Measurements from ENCODE around the gene SH3RF3.

SH3RF3 gene

DNA sequence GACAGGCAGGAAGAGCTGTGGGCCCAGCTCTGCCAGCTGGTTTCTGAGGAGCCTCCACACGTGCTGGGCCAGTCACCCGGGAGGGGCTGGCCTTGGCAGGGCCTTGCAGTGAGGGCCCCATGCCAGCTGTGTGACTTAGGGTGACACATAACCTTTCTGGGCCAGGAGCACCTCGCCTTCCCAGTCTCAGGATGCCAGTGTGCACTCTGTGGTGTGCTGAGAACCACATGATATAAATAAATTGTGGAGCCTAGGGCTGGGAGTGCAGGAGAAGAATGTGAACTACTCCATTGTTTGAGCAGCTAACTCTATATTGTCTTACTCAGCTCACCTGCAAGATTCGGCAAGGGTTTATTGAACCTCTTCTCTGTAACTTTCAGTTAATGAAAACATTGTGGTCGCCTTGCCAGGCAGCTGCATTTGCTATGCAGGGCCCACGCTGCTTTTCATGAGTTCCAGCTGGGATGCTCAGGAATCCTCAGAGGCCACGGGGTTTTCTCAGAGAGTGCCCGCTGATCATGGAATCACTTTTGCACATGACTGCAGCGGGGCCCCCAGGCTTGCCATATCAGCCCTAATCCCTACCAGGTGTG, 222.3 kb downstream of the SH3RF3 start:
- Histone ChIP-seq H2BK120ac (ENCODE audit: low read depth, low read length) (no peak overlapping the region), H3K4me2 (ENCODE audit: low read length) (no peak overlapping the region), H3K4me1 (ENCODE audit: control insufficient read depth, low read depth, low read length) (no peaks in the 10 kb centered on the region), H3K4me3 (ENCODE audit: low read length) (no peak overlapping the region), H2BK15ac (replicated peaks; ENCODE audit: low read depth) (no peak overlapping the region), H3K56ac (ENCODE audit: low read length) (no peak overlapping the region), H4K8ac (ENCODE audit: low read depth, low read length) (no peak overlapping the region), H2BK5ac (ENCODE audit: low read length) (no peak overlapping the region), H3K23ac (ENCODE audit: low read length) (no peak overlapping the region), H3K4ac (ENCODE audit: low read depth, low read length) (no peak overlapping the region), H3K79me1 (ENCODE audit: low read length) (no peaks in the 10 kb centered on the region), H3K27ac (ENCODE audit: low read depth, low read length) (no peak overlapping the region), H3K9ac (ENCODE audit: low read length) (no peak overlapping the region), H3K18ac (ENCODE audit: low read length) (no peak overlapping the region), H2AK5ac (ENCODE audit: low read length) (no peak overlapping the region), H3K36me3 (ENCODE audit: control insufficient read depth, insufficient read depth, low read length) (no peaks in the 10 kb centered on the region), H3K27me3 (ENCODE audit: insufficient read depth, low read length, poor library complexity) (no peaks in the 10 kb centered on the region), H3K79me2 (ENCODE audit: control insufficient read depth, insufficient read depth, low read length) (no peaks in the 10 kb centered on the region), H4K5ac (ENCODE audit: low read length) (no peak overlapping the region)
- no CpG with 5 or more reads among the region's 9 CpGs for WGBS (ENCODE audit: extremely low coverage, insufficient coverage, low lambda C conversion rate)
- DNase-seq: no peak

DNA sequence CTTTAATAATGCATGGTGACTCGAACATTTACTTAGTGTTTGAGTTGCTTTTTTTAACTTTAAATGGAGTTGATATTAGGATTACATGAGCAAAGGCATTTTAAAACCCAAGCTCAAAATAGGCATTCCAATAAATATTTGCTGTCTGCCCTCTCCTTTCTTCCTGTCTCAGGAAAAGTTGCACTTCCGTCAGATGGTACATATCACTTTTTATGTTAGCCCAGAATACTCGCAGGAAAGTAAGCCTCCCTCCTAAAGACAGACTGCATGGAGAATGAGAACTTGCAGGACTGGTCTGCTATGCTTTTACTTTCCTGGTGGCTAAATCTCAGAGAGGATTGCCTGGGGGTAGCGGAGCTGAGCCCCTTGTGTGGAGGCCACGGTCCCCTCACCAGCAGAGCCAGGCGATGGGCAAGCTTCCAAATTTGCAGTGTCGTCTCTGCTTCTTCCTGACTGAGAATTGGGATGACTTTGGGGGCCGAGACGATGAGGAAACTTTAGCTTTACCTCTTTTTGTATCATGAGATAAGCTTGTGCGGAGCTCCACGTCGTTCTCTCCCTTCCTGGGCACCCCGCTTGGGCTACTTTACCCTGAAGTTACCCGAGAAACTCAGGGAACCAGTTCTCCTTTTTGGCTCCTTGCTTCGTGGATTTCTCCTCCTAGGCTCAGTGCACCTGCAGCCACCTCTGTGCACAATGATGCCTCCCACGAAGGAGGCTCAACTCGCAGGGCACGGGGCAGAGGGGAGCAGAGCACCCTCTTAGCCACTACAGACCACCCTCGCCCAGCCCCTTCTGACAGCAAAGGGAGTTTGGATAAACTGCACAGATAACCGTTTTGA, 223.3 kb downstream of the SH3RF3 start:
- H2AK5ac ChIP-seq (ENCODE audit: low read length): no peak overlapping the region
- H3K4me2 ChIP-seq (ENCODE audit: low read length): no peak overlapping the region
- DNase-seq: no peak

DNA sequence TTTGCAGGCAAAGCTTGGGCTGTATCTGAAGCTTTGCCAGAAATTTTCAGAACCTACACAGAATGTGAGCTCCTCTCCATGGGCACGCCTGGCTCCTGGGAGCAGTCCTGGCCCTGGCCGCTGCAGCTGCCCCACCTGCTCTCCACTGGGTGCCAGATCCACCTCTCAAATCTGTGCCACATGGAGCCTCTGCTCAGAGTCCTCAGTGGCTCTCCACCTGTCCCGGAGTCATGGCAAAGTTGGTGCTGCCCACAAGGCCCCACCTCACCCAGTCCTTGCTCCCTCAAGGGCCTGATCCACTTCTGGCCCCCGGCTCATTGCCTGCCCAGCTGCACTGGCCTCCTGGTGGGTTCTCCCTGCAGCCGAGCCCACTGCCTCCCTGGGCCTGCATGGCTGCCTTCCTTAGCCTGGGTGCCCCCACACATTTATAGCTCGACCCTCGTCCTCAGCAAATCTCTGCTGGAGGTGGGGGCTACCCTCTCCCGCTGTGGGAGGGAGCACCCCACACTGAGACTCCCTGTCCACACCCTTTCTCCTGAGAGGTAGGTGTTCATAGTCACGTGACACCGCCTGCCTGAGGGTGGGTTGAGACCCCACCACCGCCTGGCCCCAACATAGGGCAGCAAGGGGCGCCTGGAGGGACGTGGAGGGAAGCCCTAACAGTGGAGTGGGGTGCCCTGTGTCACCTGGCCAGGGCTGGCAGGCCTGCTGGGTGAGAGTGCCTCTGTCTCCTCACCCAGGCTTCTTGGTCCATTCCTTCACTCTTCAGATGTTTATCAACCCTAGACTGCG, 224.1 kb downstream of the SH3RF3 start:
- Histone ChIP-seq H3K79me2 (ENCODE audit: control insufficient read depth, insufficient read depth, low read length) (no peaks in the 10 kb centered on the region), H4K8ac (ENCODE audit: low read depth, low read length) (no peak overlapping the region), H3K4me3 (ENCODE audit: low read length) (no peak overlapping the region), H3K56ac (ENCODE audit: low read length) (no peak overlapping the region), H3K27me3 (ENCODE audit: insufficient read depth, low read length, poor library complexity) (no peaks in the 10 kb centered on the region), H3K4ac (ENCODE audit: low read depth, low read length) (no peak overlapping the region), H3K27ac (ENCODE audit: low read depth, low read length) (no peak overlapping the region), H4K5ac (ENCODE audit: low read length) (no peak overlapping the region), H2BK120ac (ENCODE audit: low read depth, low read length) (no peak overlapping the region), H3K4me2 (ENCODE audit: low read length) (no peak overlapping the region), H3K23ac (ENCODE audit: low read length) (no peak overlapping the region), H2BK5ac (ENCODE audit: low read length) (no peak overlapping the region), H2BK15ac (replicated peaks; ENCODE audit: low read depth) (no peak overlapping the region), H3K36me3 (ENCODE audit: control insufficient read depth, insufficient read depth, low read length) (no peaks in the 10 kb centered on the region), H3K79me1 (ENCODE audit: low read length) (no peaks in the 10 kb centered on the region), H3K4me1 (ENCODE audit: control insufficient read depth, low read depth, low read length) (no peaks in the 10 kb centered on the region), H3K9ac (ENCODE audit: low read length) (no peak overlapping the region), H3K18ac (ENCODE audit: low read length) (no peak overlapping the region), H2AK5ac (ENCODE audit: low read length) (no peak overlapping the region)
- no CpG with 5 or more reads among the region's 14 CpGs for WGBS (ENCODE audit: extremely low coverage, insufficient coverage, low lambda C conversion rate)
- no peak for DNase-seq

More for the DNA sequence above, 223.3 kb downstream of the SH3RF3 start:
- Histone ChIP-seq H3K23ac (ENCODE audit: low read length) (no peak overlapping the region), H4K8ac (ENCODE audit: low read depth, low read length) (no peak overlapping the region), H2BK120ac (ENCODE audit: low read depth, low read length) (no peak overlapping the region), H3K27me3 (ENCODE audit: insufficient read depth, low read length, poor library complexity) (no peaks in the 10 kb centered on the region), H3K4me3 (ENCODE audit: low read length) (no peak overlapping the region), H3K56ac (ENCODE audit: low read length) (no peak overlapping the region), H3K79me1 (ENCODE audit: low read length) (no peaks in the 10 kb centered on the region), H2BK15ac (replicated peaks; ENCODE audit: low read depth) (no peak overlapping the region), H3K9ac (ENCODE audit: low read length) (no peak overlapping the region), H3K18ac (ENCODE audit: low read length) (no peak overlapping the region), H2BK5ac (ENCODE audit: low read length) (no peak overlapping the region), H3K27ac (ENCODE audit: low read depth, low read length) (no peak overlapping the region), H3K36me3 (ENCODE audit: control insufficient read depth, insufficient read depth, low read length) (no peaks in the 10 kb centered on the region), H3K4ac (ENCODE audit: low read depth, low read length) (no peak overlapping the region), H3K79me2 (ENCODE audit: control insufficient read depth, insufficient read depth, low read length) (no peaks in the 10 kb centered on the region), H4K5ac (ENCODE audit: low read length) (no peak overlapping the region), H3K4me1 (ENCODE audit: control insufficient read depth, low read depth, low read length) (no peaks in the 10 kb centered on the region)
- WGBS (ENCODE audit: extremely low coverage, insufficient coverage, low lambda C conversion rate): no CpG with 5 or more reads among the region's 20 CpGs

DNA sequence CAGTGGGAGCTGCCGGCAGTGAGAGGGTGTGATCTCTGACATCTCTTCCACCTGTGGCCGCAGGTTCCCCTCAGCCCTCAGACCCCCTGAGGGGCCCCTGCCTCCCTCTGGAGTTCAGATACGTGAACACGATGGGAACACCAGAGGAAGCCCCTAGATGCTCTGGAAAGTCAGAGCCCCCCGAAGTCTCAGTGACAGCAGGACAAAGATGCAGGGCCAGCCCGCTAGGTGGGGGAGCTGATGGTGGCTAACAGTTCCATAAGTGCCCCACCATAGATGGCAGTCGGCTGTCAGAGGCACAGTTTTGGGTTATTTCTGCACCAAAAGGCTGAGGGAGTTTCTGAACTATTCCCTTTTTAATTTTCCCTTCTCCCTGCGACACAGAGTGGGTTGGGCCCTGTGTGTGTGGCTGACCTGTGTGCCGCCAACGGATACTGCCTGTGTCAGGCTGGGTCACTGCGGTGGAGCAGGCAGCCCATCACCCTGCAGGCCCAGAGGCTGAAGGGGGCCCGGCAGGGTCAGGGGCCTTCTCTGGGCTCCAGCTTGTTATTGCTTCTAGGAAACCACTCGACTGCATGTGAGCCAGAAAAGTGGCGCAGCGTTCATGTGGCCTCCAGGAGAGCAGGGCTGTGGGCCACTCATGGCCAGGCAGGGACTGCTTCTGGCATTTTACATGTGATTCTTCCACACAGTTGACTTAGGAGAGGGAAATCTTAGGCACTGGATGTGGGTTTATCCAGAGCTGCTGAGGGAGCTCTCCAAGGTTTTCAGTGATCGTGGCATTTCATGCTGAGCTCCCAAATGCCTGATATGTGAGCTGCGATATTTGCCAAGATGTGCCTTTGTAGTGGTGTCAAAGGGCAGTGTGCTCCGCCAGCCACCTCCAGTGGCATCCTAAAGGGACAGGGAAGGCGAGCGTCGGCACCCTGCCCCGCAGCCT, 225.1 kb downstream of the SH3RF3 start:
- Histone ChIP-seq H3K79me1 (ENCODE audit: low read length) (no peaks in the 10 kb centered on the region), H3K27me3 (ENCODE audit: insufficient read depth, low read length, poor library complexity) (no peaks in the 10 kb centered on the region), H3K36me3 (ENCODE audit: control insufficient read depth, insufficient read depth, low read length) (no peaks in the 10 kb centered on the region), H2BK120ac (ENCODE audit: low read depth, low read length) (no peak overlapping the region), H3K79me2 (ENCODE audit: control insufficient read depth, insufficient read depth, low read length) (no peaks in the 10 kb centered on the region), H4K8ac (ENCODE audit: low read depth, low read length) (no peak overlapping the region), H3K9ac (ENCODE audit: low read length) (no peak overlapping the region), H2BK15ac (replicated peaks; ENCODE audit: low read depth) (no peak overlapping the region), H3K56ac (ENCODE audit: low read length) (no peak overlapping the region), H3K4me1 (ENCODE audit: control insufficient read depth, low read depth, low read length) (no peaks in the 10 kb centered on the region), H3K4me2 (ENCODE audit: low read length) (no peak overlapping the region), H2BK5ac (ENCODE audit: low read length) (no peak overlapping the region), H3K4ac (ENCODE audit: low read depth, low read length) (no peak overlapping the region), H3K18ac (ENCODE audit: low read length) (no peak overlapping the region), H4K5ac (ENCODE audit: low read length) (no peak overlapping the region), H3K27ac (ENCODE audit: low read depth, low read length) (no peak overlapping the region), H3K23ac (ENCODE audit: low read length) (no peak overlapping the region), H2AK5ac (ENCODE audit: low read length) (no peak overlapping the region), H3K4me3 (ENCODE audit: low read length) (no peak overlapping the region)
- WGBS (ENCODE audit: extremely low coverage, insufficient coverage, low lambda C conversion rate): no CpG with 5 or more reads among the region's 22 CpGs
- no peak for DNase-seq

DNA sequence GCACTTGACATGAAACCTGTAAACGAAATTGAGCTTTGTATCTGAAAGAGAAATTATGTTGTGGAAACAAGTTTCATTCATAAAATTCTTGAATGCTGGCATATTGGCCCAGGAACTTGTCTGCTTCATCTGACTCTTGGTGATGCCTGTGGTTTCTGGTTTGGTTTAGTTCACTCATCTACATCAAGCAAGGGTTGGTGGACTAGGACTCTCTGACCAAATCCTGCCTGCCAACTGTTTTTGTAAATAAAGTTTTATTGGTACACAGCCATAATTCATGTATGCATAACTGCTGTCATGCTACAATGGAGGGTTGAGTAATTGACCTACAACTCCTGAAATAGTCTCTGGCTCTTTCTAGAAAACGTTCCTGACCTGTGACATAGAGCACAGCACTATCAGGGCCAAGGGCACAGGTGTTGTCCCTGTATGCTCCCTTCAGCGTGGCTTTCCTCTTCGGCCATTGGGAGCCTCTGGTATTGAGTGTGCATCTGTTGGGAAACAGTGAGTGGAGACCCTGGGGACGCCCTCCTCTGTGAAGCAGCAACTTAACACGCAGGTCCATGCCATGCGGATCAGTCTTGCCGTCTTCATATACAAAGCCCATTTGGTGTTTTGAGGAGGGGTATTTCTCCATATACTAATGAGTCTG, 226.3 kb downstream of the SH3RF3 start:
- H2BK120ac ChIP-seq (ENCODE audit: low read depth, low read length): no peak overlapping the region
- H3K27ac ChIP-seq (ENCODE audit: low read depth, low read length): no peak overlapping the region
- DNase-seq: no peak
- no peak overlapping the region for H3K4me2 ChIP-seq (ENCODE audit: low read length)
- no peak overlapping the region for H3K23ac ChIP-seq (ENCODE audit: low read length)
- no CpG with 5 or more reads among the region's 8 CpGs for WGBS (ENCODE audit: extremely low coverage, insufficient coverage, low lambda C conversion rate)
- no peak overlapping the region for H2BK15ac ChIP-seq (replicated peaks; ENCODE audit: low read depth)
- H3K56ac ChIP-seq (ENCODE audit: low read length): no peak overlapping the region
- H3K36me3 ChIP-seq (ENCODE audit: control insufficient read depth, insufficient read depth, low read length): no peaks in the 10 kb centered on the region
- H3K9ac ChIP-seq (ENCODE audit: low read length): no peak overlapping the region
- no peak overlapping the region for H2BK5ac ChIP-seq (ENCODE audit: low read length)
- no peak overlapping the region for H3K18ac ChIP-seq (ENCODE audit: low read length)
- no peak overlapping the region for H3K4ac ChIP-seq (ENCODE audit: low read depth, low read length)
- no peaks in the 10 kb centered on the region for H3K4me1 ChIP-seq (ENCODE audit: control insufficient read depth, low read depth, low read length)
- no peaks in the 10 kb centered on the region for H3K27me3 ChIP-seq (ENCODE audit: insufficient read depth, low read length, poor library complexity)
- H3K4me3 ChIP-seq (ENCODE audit: low read length): no peak overlapping the region
- H3K79me1 ChIP-seq (ENCODE audit: low read length): no peaks in the 10 kb centered on the region
- H3K79me2 ChIP-seq (ENCODE audit: control insufficient read depth, insufficient read depth, low read length): no peaks in the 10 kb centered on the region
- no peak overlapping the region for H4K5ac ChIP-seq (ENCODE audit: low read length)
- H4K8ac ChIP-seq (ENCODE audit: low read depth, low read length): no peak overlapping the region
- H2AK5ac ChIP-seq (ENCODE audit: low read length): no peak overlapping the region

Data from mesendoderm (in vitro differentiated cells).